Suprapubic skin (tissue), 4 donors: ENCODE data around the gene TPRG1L. TPM values are rescaled to one million over a fixed set of nuclear protein-coding genes. Genes with fewer than 3 reads are reported as not detected.

Experiments used
- DNase-seq, 2 donors: peaks; one replicate each; pipeline ENCODE4 v3.0.0-alpha.2; 2019; ENCODE audit warnings: low spot score in 2 of 2
- H3K27ac ChIP-seq: fragments of 200-600 bp; sonication (generic); one replicate; pipeline ENCODE4 v1.5.1; 2019
- H3K27me3 ChIP-seq: fragments of 200-600 bp; sonication (generic); one replicate; pipeline ENCODE4 v1.5.1; 2019
- H3K36me3 ChIP-seq: fragments of 200-600 bp; sonication (generic); one replicate; pipeline ENCODE4 v1.5.1; 2019
- H3K4me1 ChIP-seq: fragments of 200-600 bp; sonication (generic); one replicate; pipeline ENCODE4 v1.5.1; 2019
- H3K4me3 ChIP-seq: fragments of 200-600 bp; sonication (generic); one replicate; pipeline ENCODE4 v1.5.1; 2019; ENCODE audit warnings: mild to moderate bottlenecking
- H3K9me3 ChIP-seq: fragments of 200-600 bp; sonication (generic); one replicate; pipeline ENCODE4 v1.5.1; 2019
- CTCF ChIP-seq, 2 donors: fragments of 200-600 bp in 1 of 2; fragments of 450-650 bp in 1 of 2; sonication (generic) in 1 of 2; IDR thresholded peaks; one replicate each; pipeline ENCODE4 v1.5.1; 2016 to 2019; ENCODE audit warnings: antibody characterized with exemption in 2 of 2, mild to moderate bottlenecking in 1 of 2, moderate library complexity in 1 of 2
- EP300 ChIP-seq: sonication (generic); formaldehyde crosslinking; IDR thresholded peaks from one replicate; pipeline ENCODE4 v1.6.1; 2017; ENCODE audit warnings: antibody characterized with exemption
- POLR2A ChIP-seq, 2 donors: fragments of 450-650 bp; IDR thresholded peaks; one replicate each; pipeline ENCODE4 v1.6.1; 2017; ENCODE audit warnings: antibody characterized with exemption in 2 of 2, mild to moderate bottlenecking in 2 of 2, moderate library complexity in 2 of 2
- POLR2AphosphoS5 ChIP-seq, 3 donors: sonication (generic); formaldehyde crosslinking; IDR thresholded peaks; one replicate each; pipeline ENCODE4 v1.6.1; 2017; ENCODE audit warnings: antibody characterized with exemption in 3 of 3
- WGBS: methylation state at CpG from one replicate; pipeline ENCODE4 v1.1.5; 2018; 5-methylcytosine and 5-hydroxymethylcytosine counted together
- total RNA-seq, 4 donors: library from RNA; depleted of rRNA; stranded (reverse); fragments of >200 nt; gene quantifications; one replicate each; pipeline ENCODE4 v1.1.0, GENCODE V29; 2016

TPRG1L gene
- total RNA-seq, 4 donors from 2014 or later, result 36.9 to 52.6 (median 44.8) TPM

- Histone ChIP-seq H3K27me3 (peaks cover 72% of the 10 kb centered on the region), H3K9me3 (no peaks in the 10 kb centered on the region), H3K4me1 (peaks cover 16% of the 10 kb centered on the region), H3K27ac (no peak overlapping the region), H3K36me3 (no peaks in the 10 kb centered on the region), H3K4me3 (no peak overlapping the region)
- no peak for TF ChIP-seq CTCF (IDR thresholded peaks at IDR 0.05)
- no peak for TF ChIP-seq EP300
- TF ChIP-seq POLR2A (IDR thresholded peaks at IDR 0.05), result no peak
- TF ChIP-seq POLR2AphosphoS5 (IDR thresholded peaks at IDR 0.05), result no peak
- WGBS, result 87% methylated on average over 13 of the region's 13 CpGs
- DNase-seq, result no peak
Measured at GRCh38 chr1:3656450-3657095, 31.8 kb downstream of the TPRG1L start.

DNA sequence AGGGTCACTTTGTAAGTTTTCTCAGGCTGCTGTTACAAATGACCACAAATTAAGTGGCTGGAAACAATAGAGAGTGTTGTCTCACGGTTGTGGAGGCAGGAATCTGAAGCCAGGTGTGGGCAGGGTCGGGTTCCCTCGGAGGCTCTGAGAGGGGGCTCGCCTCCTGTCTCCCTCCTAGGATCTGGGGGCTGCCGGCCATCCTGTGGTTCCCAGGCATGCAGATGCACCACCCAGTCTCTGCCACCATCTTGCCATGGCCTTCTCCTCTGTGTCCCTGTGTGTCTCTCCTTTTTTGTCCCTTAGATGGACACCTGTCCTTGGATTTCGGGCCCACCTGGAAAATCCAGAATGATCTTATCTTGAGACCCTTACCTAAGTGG, 32.3 kb downstream of the TPRG1L start:
- Histone ChIP-seq H3K4me3 (no peak overlapping the region), H3K36me3 (no peaks in the 10 kb centered on the region), H3K27ac (no peak overlapping the region), H3K9me3 (no peaks in the 10 kb centered on the region), H3K27me3 (peaks cover 66% of the 10 kb centered on the region), H3K4me1 (peaks cover 11% of the 10 kb centered on the region)
- DNase-seq, result peak in 1 of 2 donors; percentile 50
- TF ChIP-seq POLR2A (IDR thresholded peaks at IDR 0.05) (no peak), EP300 (no peak), CTCF (IDR thresholded peaks at IDR 0.05) (no peak), POLR2AphosphoS5 (IDR thresholded peaks at IDR 0.05) (no peak)
- WGBS, result 75% methylated on average over 6 of the region's 6 CpGs

GRCh38 chr1:3657578-3658230, 32.9 kb downstream of the TPRG1L start:
- H3K36me3 ChIP-seq, result no peaks in the 10 kb centered on the region
- no peak overlapping the region for H3K4me3 ChIP-seq
- no peak overlapping the region for H3K27ac ChIP-seq
- 75% methylated on average over 24 of the region's 26 CpGs for WGBS
- H3K27me3 ChIP-seq, result peaks cover 64% of the 10 kb centered on the region
- H3K4me1 ChIP-seq, result peaks cover 5% of the 10 kb centered on the region
- DNase-seq, result peak in 1 of 2 donors; percentile 40
- no peaks in the 10 kb centered on the region for H3K9me3 ChIP-seq
- TF ChIP-seq EP300, result no peak
- no peak for TF ChIP-seq POLR2AphosphoS5 (IDR thresholded peaks at IDR 0.05)
- TF ChIP-seq CTCF (IDR thresholded peaks at IDR 0.05), result no peak
- no peak for TF ChIP-seq POLR2A (IDR thresholded peaks at IDR 0.05)

DNA sequence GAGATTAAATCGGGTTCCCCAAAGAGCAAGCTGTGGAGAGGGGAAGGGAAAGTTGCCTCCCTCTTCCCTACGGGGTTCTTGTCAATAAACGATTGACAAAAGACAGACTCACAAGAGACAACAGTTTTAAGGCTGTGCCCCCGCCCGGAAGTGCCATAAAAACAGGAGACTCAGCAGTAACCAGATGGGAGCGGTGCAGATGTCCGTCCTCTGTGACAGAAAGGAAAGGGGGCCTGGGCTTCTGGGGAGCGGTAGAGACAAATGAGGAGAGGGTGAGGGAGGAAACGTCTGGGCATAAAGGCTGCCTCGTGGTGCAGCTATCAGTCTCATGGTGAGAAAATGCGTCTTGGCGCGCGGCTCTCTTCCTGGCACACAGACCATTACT, 33.4 kb downstream of the TPRG1L start:
- WGBS, result 56% methylated on average over 14 of the region's 14 CpGs
- Histone ChIP-seq H3K9me3 (no peaks in the 10 kb centered on the region), H3K36me3 (no peaks in the 10 kb centered on the region), H3K4me3 (no peak overlapping the region), H3K27me3 (peaks cover 59% of the 10 kb centered on the region), H3K27ac (no peak overlapping the region), H3K4me1 (no peaks in the 10 kb centered on the region)
- DNase-seq, result no peak
- no peak for TF ChIP-seq POLR2A (IDR thresholded peaks at IDR 0.05)
- no peak for TF ChIP-seq POLR2AphosphoS5 (IDR thresholded peaks at IDR 0.05)
- no peak for TF ChIP-seq CTCF (IDR thresholded peaks at IDR 0.05)
- TF ChIP-seq EP300, result no peak

GRCh38 chr1:3659093-3659492, 34.3 kb downstream of the TPRG1L start:
- Histone ChIP-seq H3K9me3 (no peaks in the 10 kb centered on the region), H3K4me1 (peaks cover 3% of the 10 kb centered on the region), H3K27ac (no peak overlapping the region), H3K4me3 (no peak overlapping the region), H3K27me3 (peaks cover 52% of the 10 kb centered on the region), H3K36me3 (no peaks in the 10 kb centered on the region)
- DNase-seq, result peak in 1 of 2 donors; percentile 33
- TF ChIP-seq POLR2AphosphoS5 (IDR thresholded peaks at IDR 0.05) (no peak), POLR2A (IDR thresholded peaks at IDR 0.05) (no peak), EP300 (no peak), CTCF (IDR thresholded peaks at IDR 0.05) (no peak)
- 76% methylated on average over 15 of the region's 15 CpGs for WGBS
